MM.1S (cell line): ENCODE data around the gene LTBP4.

Source experiments
- DNase-seq: peaks from one replicate; pipeline ENCODE4 v3.0.0-alpha.2; 2015
- H2AFZ ChIP-seq: fragments of 300-600 bp; sonication (generic); 2 replicates; pipeline ENCODE4 v1.6.0; 2016; ENCODE audit warnings: antibody characterized with exemption, low read length
- H3F3A ChIP-seq: fragments of 300-600 bp; sonication (generic); 2 replicates; pipeline ENCODE4 v1.6.1; 2016; ENCODE audit warnings: mild to moderate bottlenecking, antibody characterized with exemption, low read length, moderate library complexity, mixed read lengths; ENCODE audit not compliant: insufficient read depth
- H3K27ac ChIP-seq: fragments of 300-600 bp; sonication (generic); 2 replicates; pipeline ENCODE4 v1.5.1; 2016; ENCODE audit warnings: mild to moderate bottlenecking, low read length
- H3K27me3 ChIP-seq: fragments of 300-600 bp; sonication (generic); replicated peaks from 2 replicates; pipeline ENCODE4 v1.6.0; 2016; ENCODE audit warnings: low read length; ENCODE audit not compliant: insufficient read depth
- H3K36me3 ChIP-seq: fragments of 300-600 bp; sonication (generic); replicated peaks from 2 replicates; pipeline ENCODE4 v1.6.1; 2016; ENCODE audit warnings: mild to moderate bottlenecking, low read length, mixed read lengths; ENCODE audit not compliant: insufficient read depth
- H3K4me1 ChIP-seq: fragments of 300-600 bp; sonication (generic); 2 replicates; pipeline ENCODE4 v1.6.1; 2016; ENCODE audit warnings: low read length, mixed read lengths
- H3K4me2 ChIP-seq: fragments of 300-600 bp; sonication (generic); 2 replicates; pipeline ENCODE4 v1.6.0; 2016; ENCODE audit warnings: low read depth, low read length
- H3K4me3 ChIP-seq: fragments of 300-600 bp; sonication (generic); 2 replicates; pipeline ENCODE4 v1.5.1; 2016; ENCODE audit warnings: low read length, mixed read lengths
- H3K79me2 ChIP-seq: fragments of 300-600 bp; sonication (generic); 2 replicates; pipeline ENCODE4 v1.6.1; 2016; ENCODE audit warnings: mixed run types, low read length, mixed read lengths
- H3K9ac ChIP-seq: fragments of 300-600 bp; sonication (generic); 2 replicates; pipeline ENCODE4 v1.6.1; 2016; ENCODE audit warnings: low read length, mixed read lengths
- H3K9me2 ChIP-seq: fragments of 300-600 bp; sonication (generic); replicated peaks from 2 replicates; pipeline ENCODE4 v1.6.1; 2016; ENCODE audit warnings: mild to moderate bottlenecking, low read length, mixed read lengths; ENCODE audit not compliant: insufficient read depth
- H3K9me3 ChIP-seq: fragments of 300-600 bp; sonication (generic); replicated peaks from 2 replicates; pipeline ENCODE4 v1.6.1; 2016; ENCODE audit warnings: mild to moderate bottlenecking, low read length, mixed read lengths; ENCODE audit not compliant: insufficient read depth
- H4K20me1 ChIP-seq: fragments of 300-600 bp; sonication (generic); 2 replicates; pipeline ENCODE4 v1.6.1; 2016; ENCODE audit warnings: mild to moderate bottlenecking, low read length, moderate library complexity, mixed read lengths; ENCODE audit not compliant: insufficient read depth
- CTCF ChIP-seq: fragments of 300-600 bp; sonication (generic); IDR thresholded peaks from 2 replicates; pipeline ENCODE4 v1.5.1; 2016; ENCODE audit warnings: antibody characterized with exemption, low read length, mixed read lengths
- EZH2 ChIP-seq: fragments of 300-600 bp; sonication (generic); optimal IDR thresholded peaks from 2 replicates; pipeline ENCODE3; 2017; ENCODE audit warnings: low read depth, mild to moderate bottlenecking, antibody characterized with exemption, low read length, mixed read lengths
- EZH2phosphoT487 ChIP-seq: fragments of 300-600 bp; sonication (generic); IDR thresholded peaks from 2 replicates; pipeline ENCODE4 v1.6.1; 2018; ENCODE audit warnings: antibody characterized with exemption, low read length

The LTBP4 gene

GRCh38 chr19:40630571-40631160 lies 29.5 kb downstream of the LTBP4 start:
- no peak overlapping the region for H3K4me3 ChIP-seq
- H3K9ac ChIP-seq = no peak overlapping the region
- H3K79me2 ChIP-seq = no peaks in the 10 kb centered on the region
- no peaks in the 10 kb centered on the region for H3K36me3 ChIP-seq
- no peak for DNase-seq
- H3K4me2 ChIP-seq = no peak overlapping the region
- H3K4me1 ChIP-seq = no peaks in the 10 kb centered on the region
- H3K27me3 ChIP-seq = peaks cover 15% of the 10 kb centered on the region
- no peak overlapping the region for H3K27ac ChIP-seq
- no peaks in the 10 kb centered on the region for H3K9me3 ChIP-seq
- H3F3A ChIP-seq = no peaks in the 10 kb centered on the region
- no peak overlapping the region for H2AFZ ChIP-seq
- no peaks in the 10 kb centered on the region for H3K9me2 ChIP-seq
- TF ChIP-seq EZH2phosphoT487 (no peak), EZH2 (no peak), CTCF (no peak)
- no peaks in the 10 kb centered on the region for H4K20me1 ChIP-seq

- no peak overlapping the region for H3K9ac ChIP-seq
Observed at GRCh38 chr19:40632311-40633036, 31.3 kb downstream of the LTBP4 start.

GRCh38 chr19:40633207-40633606 lies 32.0 kb downstream of the LTBP4 start:
- H2AFZ ChIP-seq = no peak overlapping the region

More at GRCh38 chr19:40632311-40633036, 31.3 kb downstream of the LTBP4 start:
- H3K4me2 ChIP-seq = no peak overlapping the region
- no peaks in the 10 kb centered on the region for H3K9me3 ChIP-seq
- TF ChIP-seq CTCF (no peak), EZH2 (no peak), EZH2phosphoT487 (no peak)
- H2AFZ ChIP-seq = no peak overlapping the region
- no peaks in the 10 kb centered on the region for H3F3A ChIP-seq
- H3K27me3 ChIP-seq = peaks cover 23% of the 10 kb centered on the region
- H3K36me3 ChIP-seq = no peaks in the 10 kb centered on the region
- no peak for DNase-seq
- H3K4me3 ChIP-seq = no peak overlapping the region
- no peaks in the 10 kb centered on the region for H3K4me1 ChIP-seq
- no peak overlapping the region for H3K27ac ChIP-seq
- H3K9me2 ChIP-seq = no peaks in the 10 kb centered on the region
- H3K79me2 ChIP-seq = no peaks in the 10 kb centered on the region
- no peaks in the 10 kb centered on the region for H4K20me1 ChIP-seq

More at GRCh38 chr19:40633207-40633606, 32.0 kb downstream of the LTBP4 start:
- H3K9me3 ChIP-seq = no peaks in the 10 kb centered on the region
- no peaks in the 10 kb centered on the region for H3K9me2 ChIP-seq
- no peaks in the 10 kb centered on the region for H3K36me3 ChIP-seq
- H3K79me2 ChIP-seq = no peaks in the 10 kb centered on the region
- DNase-seq = no peak
- TF ChIP-seq EZH2 = no peak
- TF ChIP-seq EZH2phosphoT487 = no peak
- no peak for TF ChIP-seq CTCF
- peaks cover 23% of the 10 kb centered on the region for H3K27me3 ChIP-seq
- no peak overlapping the region for H3K4me2 ChIP-seq
- no peaks in the 10 kb centered on the region for H3F3A ChIP-seq
- H4K20me1 ChIP-seq = no peaks in the 10 kb centered on the region
- no peak overlapping the region for H3K9ac ChIP-seq
- no peak overlapping the region for H3K27ac ChIP-seq
- no peak overlapping the region for H3K4me3 ChIP-seq
- no peaks in the 10 kb centered on the region for H3K4me1 ChIP-seq
